Nucleus accumbens (tissue), 56 donors: ENCODE data around the gene ANKRD11.

ENCODE experiments used
- DNase-seq, 56 donors: peaks; one replicate each; lab custom pipeline; 2025; lab: John Stamatoyannopoulos, UW

ANKRD11 gene

DNA sequence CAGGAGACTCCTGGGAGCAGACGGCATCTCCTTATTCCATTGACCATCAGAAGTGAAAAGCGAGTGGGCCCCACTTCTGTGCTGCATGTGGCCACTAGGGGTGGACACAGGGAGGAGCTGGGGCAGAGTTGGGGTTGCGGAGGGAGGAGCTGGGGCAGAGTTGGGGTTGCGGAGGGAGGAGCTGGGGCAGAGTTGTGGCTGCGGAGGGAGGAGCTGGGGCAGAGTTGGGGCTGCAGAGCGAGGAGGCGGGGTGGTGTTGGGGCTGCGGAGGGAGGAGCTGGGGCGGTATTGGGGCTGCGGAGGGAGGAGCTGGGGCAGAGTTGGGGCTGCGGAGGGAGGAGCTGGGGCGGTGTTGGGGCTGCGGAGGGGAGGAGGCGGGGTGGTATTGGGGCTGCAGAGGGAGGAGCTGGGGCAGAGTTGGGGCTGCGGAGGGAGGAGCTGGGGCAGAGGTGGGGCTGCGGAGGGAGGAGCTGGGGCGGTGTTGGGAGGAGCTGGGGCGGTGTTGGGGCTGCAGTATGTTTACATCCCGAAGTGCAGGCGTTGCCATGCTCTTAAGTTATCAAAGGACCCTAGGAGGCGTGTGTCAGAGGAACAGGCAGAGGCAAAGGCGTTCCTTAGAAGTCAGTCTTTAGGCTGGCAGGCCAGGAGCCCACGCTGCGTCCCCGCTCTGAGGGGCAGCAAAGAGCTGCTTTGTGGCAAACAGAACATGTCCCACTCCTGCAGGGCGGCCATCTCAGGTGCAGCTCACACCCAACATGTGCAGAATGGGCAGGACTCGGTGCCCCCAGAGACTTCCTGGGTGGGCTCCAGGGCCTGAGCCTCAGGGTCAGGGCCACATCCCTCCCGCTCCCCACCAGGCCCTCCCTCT lies 196.9 kb downstream of the ANKRD11 start:
- DNase-seq = no peak

DNA sequence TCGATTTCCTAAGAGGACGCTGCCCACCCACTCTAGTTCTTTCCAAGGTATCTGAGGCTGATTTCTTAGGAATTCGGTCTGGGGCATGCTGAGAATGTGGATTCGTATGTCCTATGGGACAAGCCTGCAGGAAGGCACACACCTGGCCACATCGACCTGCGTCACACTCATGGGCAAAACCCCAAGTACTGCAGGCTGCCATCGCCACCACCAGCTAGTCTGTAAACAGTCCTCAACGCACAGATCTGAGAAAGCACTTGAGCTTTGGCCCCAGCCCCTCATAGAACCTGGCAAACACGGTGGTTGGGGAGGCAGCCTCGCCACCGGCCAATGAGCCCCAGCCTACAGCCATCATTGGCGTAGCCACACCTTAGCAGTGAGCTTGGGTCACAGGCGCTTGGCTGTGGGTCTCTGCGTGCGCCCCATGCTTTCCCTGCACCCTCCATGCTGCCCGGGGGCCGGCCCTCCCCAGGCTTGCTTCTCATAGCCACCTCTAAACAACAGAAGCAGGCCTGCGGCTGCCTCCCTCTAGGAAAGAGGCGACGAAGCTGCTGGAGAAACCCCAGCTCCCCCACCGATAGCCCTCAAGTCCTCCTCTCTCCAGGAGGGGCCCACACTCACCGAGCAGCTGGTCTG lies 197.8 kb downstream of the ANKRD11 start:
- no peak for DNase-seq

DNA sequence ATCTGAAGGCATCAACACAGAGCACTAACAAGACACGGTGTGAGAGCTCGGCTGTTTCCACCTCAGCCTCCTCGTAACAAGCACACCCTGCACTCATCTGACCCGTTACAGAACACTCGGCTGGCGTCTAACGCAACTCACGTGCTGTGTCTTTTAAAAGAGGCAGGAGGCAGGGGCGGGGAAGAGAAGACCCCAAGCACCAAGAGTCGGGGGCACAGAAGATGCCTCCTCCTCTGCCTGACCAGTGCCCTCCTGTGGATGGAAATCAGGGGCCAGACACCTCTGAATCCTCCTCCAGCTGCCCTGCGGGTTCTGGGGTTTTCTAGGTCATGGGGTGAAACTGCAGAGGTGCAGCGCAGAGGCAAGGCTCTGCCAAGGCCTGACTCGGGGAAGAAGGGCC lies 198.6 kb downstream of the ANKRD11 start:
- DNase-seq = no peak

GRCh38 chr16:89291363-89291762 lies 199.0 kb downstream of the ANKRD11 start:
- DNase-seq = no peak

DNA sequence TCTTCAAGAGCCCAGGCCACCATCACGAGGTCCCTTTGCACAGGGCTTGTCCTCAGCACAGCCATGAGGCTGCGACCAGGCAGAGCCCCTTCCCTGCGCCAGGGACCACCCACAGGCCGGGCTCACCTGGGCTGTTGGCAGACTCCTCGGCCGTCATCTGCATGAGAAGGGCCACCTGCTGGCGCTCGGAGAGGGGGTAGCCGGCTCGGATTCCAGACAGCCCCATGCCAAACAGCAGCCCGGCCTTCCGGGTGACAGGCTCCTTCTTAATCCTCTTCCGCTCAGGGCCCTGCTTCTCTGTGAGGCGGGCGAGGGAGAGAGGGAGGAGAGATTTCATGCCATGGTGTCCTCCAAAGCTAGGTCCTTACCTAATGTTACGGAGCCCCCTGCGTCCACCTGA lies 199.5 kb downstream of the ANKRD11 start:
- no peak for DNase-seq

GRCh38 chr16:89290472-89290871 lies 199.9 kb downstream of the ANKRD11 start:
- no peak for DNase-seq

- DNase-seq = peak in 45 of 56 donors; percentile 4 to 76 (median 27)
These were observed 200.6 kb downstream of the ANKRD11 start for GRCh38 chr16:89289428-89290395.

DNA sequence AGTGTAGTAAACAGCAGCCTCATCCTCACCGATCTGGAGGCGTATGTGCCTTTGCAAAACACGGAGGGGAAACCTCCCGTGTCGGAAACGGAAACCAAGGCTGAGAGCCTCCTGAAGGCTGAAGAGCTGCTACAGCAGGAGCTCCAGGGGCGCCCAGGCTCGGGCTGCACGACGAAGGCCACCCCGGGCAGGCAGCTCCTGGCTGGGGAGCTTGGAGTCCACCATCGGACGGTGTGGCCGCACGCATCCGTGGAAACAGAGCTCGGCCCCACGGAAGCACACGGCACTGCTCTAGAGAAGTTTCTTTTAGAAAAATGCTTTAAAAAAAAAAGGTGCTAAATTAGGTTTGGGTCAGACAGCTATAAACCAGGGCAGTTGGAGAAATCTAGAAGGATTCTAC lies 201.4 kb downstream of the ANKRD11 start:
- DNase-seq = no peak

GRCh38 chr16:89288577-89288844 lies 201.8 kb downstream of the ANKRD11 start:
- no peak for DNase-seq

- DNase-seq = no peak
These were observed 202.4 kb downstream of the ANKRD11 start for GRCh38 chr16:89287777-89288576.

GRCh38 chr16:89286096-89286495 lies 204.3 kb downstream of the ANKRD11 start:
- no peak for DNase-seq

DNA sequence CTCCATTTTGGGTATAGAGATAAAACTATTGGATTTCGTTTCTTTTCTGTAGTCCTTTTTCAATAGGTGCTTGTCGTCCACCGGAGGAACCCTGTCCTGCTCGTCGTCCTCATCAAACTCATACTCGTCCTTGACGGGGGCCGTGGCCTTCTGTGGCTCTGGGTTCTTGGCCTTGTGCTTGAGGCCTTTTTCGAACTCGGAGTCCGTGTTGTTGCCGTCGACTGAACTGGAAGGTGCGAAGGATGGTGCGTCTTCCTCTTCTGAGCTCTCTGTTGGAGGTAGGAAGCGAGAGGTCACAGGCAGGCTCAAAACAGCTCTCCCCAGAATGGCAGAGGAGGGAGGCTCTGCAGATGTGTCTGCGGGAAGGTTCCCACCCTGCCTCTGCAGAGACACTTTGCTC lies 205.0 kb downstream of the ANKRD11 start:
- no peak for DNase-seq

DNA sequence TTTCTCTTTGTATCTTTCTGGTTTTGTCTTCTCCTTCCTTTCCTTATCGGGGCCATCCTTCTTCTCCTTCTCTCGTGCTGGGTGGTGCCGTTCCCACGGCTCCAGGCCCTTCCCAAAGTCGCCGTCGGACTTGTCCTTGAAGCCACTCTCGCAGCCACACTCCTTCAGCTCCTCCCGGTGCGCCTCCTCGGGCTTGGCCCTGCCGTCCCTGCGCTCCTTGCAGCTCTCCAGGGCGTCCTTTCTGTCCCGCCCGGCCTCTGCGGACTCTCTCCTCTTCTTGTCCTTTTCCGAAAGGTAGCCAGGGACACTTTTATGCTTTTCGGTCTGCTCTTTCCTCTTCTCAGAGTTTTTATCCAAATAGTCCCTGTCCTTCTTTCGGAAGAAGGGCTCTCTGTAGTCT lies 206.9 kb downstream of the ANKRD11 start:
- no peak for DNase-seq

- no peak for DNase-seq
These were observed 207.8 kb downstream of the ANKRD11 start for GRCh38 chr16:89282523-89282922.

DNA sequence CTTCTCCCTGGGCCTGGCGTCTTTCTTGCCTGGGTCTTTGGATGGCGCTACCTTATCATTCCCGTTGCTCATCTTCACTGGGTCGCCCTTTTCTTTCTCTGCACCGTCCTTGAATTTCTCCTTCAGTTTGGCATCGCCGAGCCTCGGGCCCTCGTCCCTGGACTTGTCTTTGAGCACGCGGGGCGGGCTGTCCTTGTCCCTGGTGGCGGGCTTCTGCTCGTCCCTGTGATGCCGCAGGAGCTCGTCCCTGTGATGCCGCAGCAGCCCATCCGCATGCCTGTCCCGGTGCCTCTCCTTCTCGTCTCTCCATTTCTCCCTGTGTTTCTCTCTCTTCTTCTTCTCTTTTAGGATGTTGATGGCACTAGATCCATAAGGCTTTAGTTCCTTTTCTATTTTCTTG lies 208.5 kb downstream of the ANKRD11 start:
- no peak for DNase-seq

DNA sequence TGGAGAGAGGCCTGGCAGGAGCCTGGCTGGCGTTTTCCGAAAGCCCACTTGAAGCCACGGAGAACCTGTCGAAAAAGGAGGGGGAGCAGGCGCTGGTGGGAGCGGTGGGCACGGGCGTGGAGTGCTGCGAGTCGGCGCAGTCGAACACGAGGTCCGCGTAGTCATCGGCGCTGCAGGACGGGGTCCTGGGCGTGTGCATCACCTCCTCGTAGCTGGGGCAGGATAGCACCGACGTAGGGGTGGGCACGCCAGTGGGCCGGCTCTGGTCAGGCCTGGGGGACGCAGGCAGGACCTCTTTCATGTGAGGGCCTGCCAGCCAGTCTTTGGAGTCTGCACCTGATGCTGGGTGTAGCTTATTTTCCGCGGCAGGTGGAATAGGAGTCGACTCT lies 209.2 kb downstream of the ANKRD11 start:
- DNase-seq = no peak

- no peak for DNase-seq
These were observed 209.7 kb downstream of the ANKRD11 start for GRCh38 chr16:89280546-89281188.

- DNase-seq = no peak
These were observed 210.5 kb downstream of the ANKRD11 start for GRCh38 chr16:89279666-89280481.
